ENCODE measurements around the gene ARHGAP6.

Gene ARHGAP6

DNA sequence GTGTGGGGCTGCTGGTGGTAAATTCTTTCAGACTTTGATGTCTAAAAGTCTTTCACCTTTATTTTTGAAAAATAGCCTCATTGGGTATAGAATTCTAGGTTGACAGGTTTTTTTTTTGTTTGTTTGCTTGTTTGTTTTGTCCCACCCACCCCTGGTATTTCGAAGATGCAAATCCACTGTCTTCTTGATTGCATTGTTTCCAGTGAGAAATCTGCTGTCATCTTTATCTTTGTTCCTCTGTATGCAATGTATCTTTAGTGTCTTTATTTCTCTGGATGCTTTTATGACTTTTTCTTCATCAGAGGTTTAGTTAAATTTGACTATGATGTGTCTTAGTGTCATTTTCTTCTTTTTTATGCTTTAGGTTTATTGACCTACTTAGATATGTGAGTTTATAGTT is 575.9 kb downstream of the ARHGAP6 start:
- Histone ChIP-seq H3K4me1 (no peaks in the 10 kb centered on the region), H4K20me1 (no peaks in the 10 kb centered on the region)
- no peak for TF ChIP-seq Cebpa-rat (IDR thresholded peaks at IDR 0.05)

More for the DNA sequence above, 575.9 kb downstream of the ARHGAP6 start:
- Histone ChIP-seq H3K36me3 (no peaks in the 10 kb centered on the region), H3K4me3 (no peak overlapping the region), H3K9me3 (peaks cover 36% of the 10 kb centered on the region), H3K4me2 (no peak overlapping the region), H3K27ac (no peak overlapping the region), H3K9ac (no peak overlapping the region), H3K27me3 (peaks cover 73% of the 10 kb centered on the region)

Measured in BLaER1 (cell line).